HG03039 (cell line): ENCODE measurements around the gene AHNAK2.

Experiments used
- ATAC-seq: cut with Tn5 transposase; IDR thresholded peaks from one replicate; pipeline ENCODE4 v1.9.1; 2021; ENCODE audit warnings: mild to moderate bottlenecking, moderate library complexity; ENCODE audit not compliant: unreplicated experiment

Gene AHNAK2

GRCh38 chr14:105012171-105012985, 34.2 kb upstream of the AHNAK2 start:
- no peak for ATAC-seq

- ATAC-seq, result no peak
These were observed 33.3 kb upstream of the AHNAK2 start for GRCh38 chr14:105011312-105011990.

GRCh38 chr14:105010891-105011291, 32.7 kb upstream of the AHNAK2 start:
- no peak for ATAC-seq

GRCh38 chr14:105010106-105010505, 31.9 kb upstream of the AHNAK2 start:
- ATAC-seq, result no peak

GRCh38 chr14:105007593-105008264, 29.6 kb upstream of the AHNAK2 start:
- ATAC-seq, result no peak

GRCh38 chr14:105006831-105007592, 28.8 kb upstream of the AHNAK2 start:
- ATAC-seq, result no peak

- no peak for ATAC-seq
These were observed 28.0 kb upstream of the AHNAK2 start for GRCh38 chr14:105005929-105006830.

- ATAC-seq, result no peak
These were observed 27.3 kb upstream of the AHNAK2 start for GRCh38 chr14:105005329-105005928.

- no peak for ATAC-seq
These were observed 21.2 kb upstream of the AHNAK2 start for GRCh38 chr14:104999361-104999760.

GRCh38 chr14:104998801-104999200, 20.6 kb upstream of the AHNAK2 start:
- no peak for ATAC-seq

GRCh38 chr14:104996483-104996882, 18.3 kb upstream of the AHNAK2 start:
- ATAC-seq, result no peak

GRCh38 chr14:104996032-104996431, 17.9 kb upstream of the AHNAK2 start:
- no peak for ATAC-seq

GRCh38 chr14:104994978-104995377, 16.8 kb upstream of the AHNAK2 start:
- ATAC-seq, result no peak

- no peak for ATAC-seq
These were observed 15.8 kb upstream of the AHNAK2 start for GRCh38 chr14:104993808-104994591.

GRCh38 chr14:104993306-104993705, 15.1 kb upstream of the AHNAK2 start:
- ATAC-seq, result no peak

GRCh38 chr14:104992501-104992900, 14.3 kb upstream of the AHNAK2 start:
- ATAC-seq, result no peak

GRCh38 chr14:104991896-104992230, 13.7 kb upstream of the AHNAK2 start:
- ATAC-seq, result no peak

- ATAC-seq, result no peak
These were observed 11.8 kb upstream of the AHNAK2 start for GRCh38 chr14:104989951-104990303.
